HepG2 (cell line): ENCODE results near the gene PLRG1. TPM values are rescaled to one million over a fixed set of nuclear protein-coding genes. Genes with fewer than 3 reads are reported as not detected.

Source experiments
- CHD2 ChIP-seq: IDR thresholded peaks from 2 replicates; pipeline ENCODE4 v1.6.1; 2011; ENCODE audit warnings: low read depth, low read length, improper control_type of control experiment
- GATA4 ChIP-seq: sonication (generic); IDR thresholded peaks from 2 replicates; pipeline ENCODE4 v1.6.1; 2016; ENCODE audit warnings: antibody characterized with exemption, low read depth, borderline replicate concordance
- HINFP ChIP-seq: sonication (generic); formaldehyde crosslinking; IDR thresholded peaks from 2 replicates; pipeline ENCODE4 v1.4.0; 2020; ENCODE audit warnings: low read depth, mild to moderate bottlenecking, missing genetic modification reagents
- HOXA7 ChIP-seq: sonication (generic); formaldehyde crosslinking; IDR thresholded peaks from 2 replicates; pipeline ENCODE4 v1.8.1; 2022; ENCODE audit warnings: mild to moderate bottlenecking, missing genetic modification reagents, moderate library complexity
- JARID2 ChIP-seq: sonication (generic); formaldehyde crosslinking; IDR thresholded peaks from 2 replicates; pipeline ENCODE4 v1.8.1; 2023; ENCODE audit warnings: missing genetic modification reagents, inconsistent platforms; ENCODE audit not compliant: insufficient replicate concordance
- KDM2A ChIP-seq: sonication (generic); formaldehyde crosslinking; IDR thresholded peaks from 2 replicates; pipeline ENCODE4 v1.4.0; 2020; ENCODE audit warnings: low read depth, missing genetic modification reagents, borderline replicate concordance
- KLF11 ChIP-seq: IDR thresholded peaks from 2 replicates; pipeline ENCODE4 v1.6.1; 2016; ENCODE audit warnings: missing compliant biosample characterization
- MED1 ChIP-seq: sonication (generic); formaldehyde crosslinking; IDR thresholded peaks from 2 replicates; pipeline ENCODE4 v1.4.0; 2020; ENCODE audit warnings: missing genetic modification reagents
- RFX5 ChIP-seq: IDR thresholded peaks from 2 replicates; pipeline ENCODE4 v1.6.1; 2011; ENCODE audit warnings: low read depth, low read length, improper control_type of control experiment
- SALL2 ChIP-seq: sonication (generic); formaldehyde crosslinking; IDR thresholded peaks from 2 replicates; pipeline ENCODE4 v1.8.1; 2023; ENCODE audit warnings: mild to moderate bottlenecking, missing genetic modification reagents, inconsistent platforms
- TAF1 ChIP-seq: sonication (generic); formaldehyde crosslinking; IDR thresholded peaks from 2 replicates; pipeline ENCODE4 v1.4.0; 2020; ENCODE audit warnings: missing genetic modification reagents
- ZKSCAN8 ChIP-seq: IDR thresholded peaks from 2 replicates; pipeline ENCODE4 v1.6.1; 2016; ENCODE audit warnings: borderline replicate concordance, missing genetic modification reagents, missing compliant biosample characterization
- ZNF136 ChIP-seq: sonication (generic); formaldehyde crosslinking; IDR thresholded peaks from 2 replicates; pipeline ENCODE4 v1.8.1; 2022; ENCODE audit warnings: low read depth, mild to moderate bottlenecking, moderate library complexity, missing genetic modification reagents
- ZNF17 ChIP-seq: sonication (generic); formaldehyde crosslinking; IDR thresholded peaks from 2 replicates; pipeline ENCODE4 v1.5.0; 2020; ENCODE audit warnings: mild to moderate bottlenecking, missing genetic modification reagents
- ZNF24 ChIP-seq: fragments of 450-650 bp; IDR thresholded peaks from 2 replicates; pipeline ENCODE4 v1.6.1; 2017; ENCODE audit warnings: antibody characterized with exemption, mild to moderate bottlenecking
- ZNF619 ChIP-seq: sonication (generic); formaldehyde crosslinking; IDR thresholded peaks from 2 replicates; pipeline ENCODE4 v1.4.0; 2020; ENCODE audit warnings: mild to moderate bottlenecking, missing genetic modification reagents
- ZNF678 ChIP-seq: sonication (generic); formaldehyde crosslinking; IDR thresholded peaks from 2 replicates; pipeline ENCODE4 v1.4.0; 2020; ENCODE audit warnings: mild to moderate bottlenecking, missing genetic modification reagents
- ZNF710 ChIP-seq: sonication (generic); formaldehyde crosslinking; IDR thresholded peaks from 2 replicates; pipeline ENCODE4 v1.5.0; 2020; ENCODE audit warnings: mild to moderate bottlenecking, missing genetic modification reagents, borderline replicate concordance
- ZNF788 ChIP-seq: sonication (generic); formaldehyde crosslinking; IDR thresholded peaks from 2 replicates; pipeline ENCODE4 v1.5.0; 2020; ENCODE audit warnings: mild to moderate bottlenecking, missing genetic modification reagents, borderline replicate concordance
- polyA plus RNA-seq, 8 experiments: library from polyadenylated mRNA; depleted of rRNA in 3 of 8; stranded (reverse) in 7 of 8; unstranded in 1 of 8; fragments of >200 nt; fragmentation: Illumina TruSeq in 4 of 8; extraction: Trizol in 4 of 8; gene quantifications; 2 replicates each; pipeline versions ENCODE4 v1.2.1 to v1.2.3, GENCODE V29; 2011 to 2016; ENCODE audit warnings: low read depth in 4 of 8, missing spikeins in 1 of 8, mixed read lengths in 1 of 8; ENCODE audit not compliant: insufficient read depth in 1 of 8
- total RNA-seq, 5 experiments: library from RNA; depleted of rRNA; stranded (reverse); fragments of >200 nt; fragmentation: Illumina TruSeq; extraction: Trizol; gene quantifications; 2 replicates each; pipeline ENCODE4 v1.2.3, GENCODE V29; 2016; ENCODE audit warnings: low read depth in 1 of 5
- TF ChIP-seq, protein P1 (sequence below): sonication (generic); formaldehyde crosslinking; IDR thresholded peaks from 2 replicates; pipeline ENCODE4 v1.8.0; 2022; ENCODE audit warnings: mild to moderate bottlenecking, missing genetic modification reagents, moderate library complexity
- TF ChIP-seq, protein P2 (sequence below), 2 experiments: sonication (generic) in 1 of 2; formaldehyde crosslinking in 1 of 2; IDR thresholded peaks; 2 replicates each; pipeline versions ENCODE4 v1.5.1 to v1.6.1; 2011 to 2020; ENCODE audit warnings: borderline replicate concordance in 1 of 2, low read depth in 1 of 2, low read length in 1 of 2, mild to moderate bottlenecking in 1 of 2, missing genetic modification reagents in 1 of 2, moderate library complexity in 1 of 2
- TF ChIP-seq, protein P3 (sequence below): sonication (generic); formaldehyde crosslinking; IDR thresholded peaks from 2 replicates; pipeline ENCODE4 v1.4.0; 2020; ENCODE audit warnings: mild to moderate bottlenecking, missing genetic modification reagents

The PLRG1 gene
- total and polyA plus RNA-seq, 2 of the 13 experiments (the other 11 are each of a cell fraction or from before 2014, with no cell fraction given) = 77.3 to 110 TPM

- TF ChIP-seq ZNF710 (CRISPR knock-in tag) (peak; percentile 96), KDM2A (CRISPR knock-in tag) (no peak; the same call in 1 of the 2 replicates), ZNF678 (CRISPR knock-in tag) (no peak), MED1 (peak; percentile 99), RFX5 (no peak), ZNF24 (no peak), HINFP (peak; percentile 69; the same call in 1 of the 2 replicates), GATA4 (peak; percentile 99), ZNF136 (CRISPR knock-in tag) (peak; percentile 81; the same call in 1 of the 2 replicates), ZKSCAN8 (CRISPR knock-in tag) (peak; percentile 91), ZNF619 (CRISPR knock-in tag) (no peak), KLF11 (peak; percentile 65; the same call in 1 of the 2 replicates), SALL2 (CRISPR knock-in tag) (peak; percentile 71; the same call in 1 of the 2 replicates), ZNF17 (CRISPR knock-in tag) (no peak), CHD2 (no peak), JARID2 (no peak), TAF1 (CRISPR knock-in tag) (peak; percentile 79), ZNF788 (peak; percentile 79; the same call in 1 of the 2 replicates), HOXA7 (CRISPR knock-in tag) (no peak)
- TF ChIP-seq, protein P1, sequence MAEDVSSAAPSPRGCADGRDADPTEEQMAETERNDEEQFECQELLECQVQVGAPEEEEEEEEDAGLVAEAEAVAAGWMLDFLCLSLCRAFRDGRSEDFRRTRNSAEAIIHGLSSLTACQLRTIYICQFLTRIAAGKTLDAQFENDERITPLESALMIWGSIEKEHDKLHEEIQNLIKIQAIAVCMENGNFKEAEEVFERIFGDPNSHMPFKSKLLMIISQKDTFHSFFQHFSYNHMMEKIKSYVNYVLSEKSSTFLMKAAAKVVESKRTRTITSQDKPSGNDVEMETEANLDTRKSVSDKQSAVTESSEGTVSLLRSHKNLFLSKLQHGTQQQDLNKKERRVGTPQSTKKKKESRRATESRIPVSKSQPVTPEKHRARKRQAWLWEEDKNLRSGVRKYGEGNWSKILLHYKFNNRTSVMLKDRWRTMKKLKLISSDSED (CRISPR knock-in tag) = no peak
- TF ChIP-seq, protein P2, sequence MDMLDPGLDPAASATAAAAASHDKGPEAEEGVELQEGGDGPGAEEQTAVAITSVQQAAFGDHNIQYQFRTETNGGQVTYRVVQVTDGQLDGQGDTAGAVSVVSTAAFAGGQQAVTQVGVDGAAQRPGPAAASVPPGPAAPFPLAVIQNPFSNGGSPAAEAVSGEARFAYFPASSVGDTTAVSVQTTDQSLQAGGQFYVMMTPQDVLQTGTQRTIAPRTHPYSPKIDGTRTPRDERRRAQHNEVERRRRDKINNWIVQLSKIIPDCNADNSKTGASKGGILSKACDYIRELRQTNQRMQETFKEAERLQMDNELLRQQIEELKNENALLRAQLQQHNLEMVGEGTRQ (IDR thresholded peaks at IDR 0.05; ENCODE audit: low read depth, low read length) = no peak
- TF ChIP-seq, protein P2 (CRISPR knock-in tag; IDR thresholded peaks at IDR 0.05; ENCODE audit: borderline replicate concordance) = no peak
- TF ChIP-seq, protein P3, sequence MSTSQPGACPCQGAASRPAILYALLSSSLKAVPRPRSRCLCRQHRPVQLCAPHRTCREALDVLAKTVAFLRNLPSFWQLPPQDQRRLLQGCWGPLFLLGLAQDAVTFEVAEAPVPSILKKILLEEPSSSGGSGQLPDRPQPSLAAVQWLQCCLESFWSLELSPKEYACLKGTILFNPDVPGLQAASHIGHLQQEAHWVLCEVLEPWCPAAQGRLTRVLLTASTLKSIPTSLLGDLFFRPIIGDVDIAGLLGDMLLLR (CRISPR knock-in tag) = 0 out of 2 replicates have a peak, but pooled peaks have one; percentile 57
Measured at GRCh38 chr4:154590329-154591006, 40.3 kb upstream of the PLRG1 start, which contains the start of gene FGA (continued).
